ENCODE measurements around the gene KCNG2. TPM values are rescaled to one million over a fixed set of nuclear protein-coding genes. Genes with fewer than 3 reads are reported as not detected.

The KCNG2 gene
- total and polyA plus RNA-seq, 2 of the 8 experiments (the other 6 are each of a cell fraction or from before 2014, with no cell fraction given): 0.19 to 0.74 TPM

DNA sequence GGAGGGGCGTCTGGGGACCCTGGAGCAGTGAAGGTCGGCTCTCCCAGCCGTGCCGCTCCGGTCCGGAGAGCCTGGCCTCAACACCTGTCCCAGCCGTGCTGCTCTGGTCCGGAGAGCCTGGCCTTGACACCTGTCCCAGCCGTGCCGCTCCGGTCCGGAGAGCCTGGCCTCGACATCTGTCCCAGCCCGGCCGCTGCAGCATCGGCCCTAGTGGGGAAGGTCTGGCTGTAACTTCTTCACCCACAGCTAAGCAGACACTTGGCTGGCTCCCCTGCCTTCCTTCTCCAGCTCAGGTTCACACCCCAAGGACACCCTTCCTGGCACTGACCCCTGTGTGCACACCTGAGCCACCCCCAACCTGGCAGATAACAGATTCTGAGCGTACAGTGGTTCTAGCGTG lies 4.6 kb downstream of the KCNG2 start:
- Histone ChIP-seq H3K79me1 (ENCODE audit: low read depth, low read length) (no peaks in the 10 kb centered on the region), H3K56ac (replicated peaks; ENCODE audit: insufficient read length, low read depth, low read length) (no peak overlapping the region), H2BK15ac (ENCODE audit: low read length) (no peak overlapping the region), H3K23ac (ENCODE audit: insufficient read length) (no peak overlapping the region), H3K4ac (replicated peaks; ENCODE audit: insufficient read length, low read depth, low read length) (no peak overlapping the region), H2BK12ac (ENCODE audit: low read depth, low read length) (no peak overlapping the region), H2BK120ac (replicated peaks; ENCODE audit: low read depth, low read length) (no peak overlapping the region), H3K23me2 (ENCODE audit: low read depth, low read length) (peaks cover 8% of the 10 kb centered on the region; the same call in 1 of the 2 replicates), H4K8ac (ENCODE audit: extremely low read depth, insufficient read depth, low read length) (no peak overlapping the region), H2BK20ac (ENCODE audit: low read length) (no peak overlapping the region), H3K9ac (replicated peaks in 1 of 4; ENCODE audit: extremely low read depth in 1 of 4, low read depth in 3 of 4, low read length in 3 of 4) (no peak overlapping the region), H3K4me2 (ENCODE audit: insufficient read depth in 1 of 2, low read depth in 2 of 2, low read length in 2 of 2) (no peak overlapping the region), H3K27ac (ENCODE audit: low read depth, low read length) (no peak overlapping the region), H3K4me1 (replicated peaks in 1 of 4; ENCODE audit: control insufficient read depth in 3 of 4, insufficient read depth in 4 of 4, low read length in 3 of 4) (peaks cover 0 to 12% (median 5%) of the 10 kb centered on the region in 4 experiments; a peak in 5 of 7 replicates), H2BK5ac (ENCODE audit: low read depth, low read length) (no peak overlapping the region), H2AFZ (ENCODE audit: low read length) (no peak overlapping the region), H3K14ac (ENCODE audit: insufficient read length) (no peak overlapping the region), H2AK5ac (ENCODE audit: low read depth, low read length) (no peak overlapping the region), H3K36me3 (ENCODE audit: control insufficient read depth in 2 of 4, insufficient read depth in 4 of 4, low read length in 3 of 4) (no peaks in the 10 kb centered on the region), H3K27me3 (replicated peaks in 1 of 4; ENCODE audit: control insufficient read depth in 3 of 4, extremely low read depth in 1 of 4, insufficient read depth in 3 of 4, low read length in 3 of 4) (peaks cover 13 to 32% (median 31%) of the 10 kb centered on the region in 4 experiments), H4K20me1 (replicated peaks in 1 of 2; ENCODE audit: control insufficient read depth in 1 of 2, insufficient read depth in 2 of 2, low read length in 2 of 2) (peaks cover 0 to 4% of the 10 kb centered on the region in 2 experiments), H4K91ac (replicated peaks; ENCODE audit: insufficient read length, low read length) (no peak overlapping the region), H3K18ac (ENCODE audit: extremely low read depth, low read length) (no peak overlapping the region), H3K79me2 (ENCODE audit: control insufficient read depth in 1 of 2, insufficient read depth in 2 of 2, low read length in 2 of 2) (no peaks in the 10 kb centered on the region), H3K9me3 (ENCODE audit: insufficient read depth in 2 of 2, low read depth in 1 of 2, low read length in 1 of 2) (no peaks in the 10 kb centered on the region), H4K5ac (ENCODE audit: insufficient read length, low read depth, low read length) (no peak overlapping the region), H3K4me3 (ENCODE audit: extremely low read depth in 1 of 4, insufficient read depth in 2 of 4, low read depth in 3 of 4, low read length in 4 of 4) (no peak overlapping the region)
- ChIA-PET CTCF (ENCODE audit: partially characterized antibody) (interaction anchor here (1.1 kb wide), 1 partner anchor 44 kb away, joined by 3 read pairs; no protein-coding TSS in a partner anchor), POLR2A (ENCODE audit: partially characterized antibody) (no interaction called here)
- FAIRE-seq: no peak
- 91% methylated on average over 15 of the region's 18 CpGs; no CpG with 5 or more reads in 1 of the 2 experiments for WGBS, 2 experiments (ENCODE audit: extremely low coverage in 1 of 2, insufficient coverage in 1 of 2, insufficient read length in 1 of 2, insufficient replicate concordance in 2 of 2, low coverage in 1 of 2, low lambda C conversion rate in 2 of 2, missing lambda C conversion rate in 1 of 2)
- DNase-seq (ENCODE audit: low read depth in 1 of 2, low spot score in 2 of 2): no peak
- TF ChIP-seq, protein P1, sequence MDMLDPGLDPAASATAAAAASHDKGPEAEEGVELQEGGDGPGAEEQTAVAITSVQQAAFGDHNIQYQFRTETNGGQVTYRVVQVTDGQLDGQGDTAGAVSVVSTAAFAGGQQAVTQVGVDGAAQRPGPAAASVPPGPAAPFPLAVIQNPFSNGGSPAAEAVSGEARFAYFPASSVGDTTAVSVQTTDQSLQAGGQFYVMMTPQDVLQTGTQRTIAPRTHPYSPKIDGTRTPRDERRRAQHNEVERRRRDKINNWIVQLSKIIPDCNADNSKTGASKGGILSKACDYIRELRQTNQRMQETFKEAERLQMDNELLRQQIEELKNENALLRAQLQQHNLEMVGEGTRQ (IDR thresholded peaks at IDR 0.05; ENCODE audit: low read length): no peak
- TF ChIP-seq GTF2F1 (IDR thresholded peaks at IDR 0.05; ENCODE audit: borderline replicate concordance, low read depth, low read length) (no peak), TCF12 (IDR thresholded peaks at IDR 0.05; ENCODE audit: low read depth, low read length) (no peak), POLR2A (IDR thresholded peaks at IDR 0.05; ENCODE audit: control extremely low read depth in 1 of 2, low read depth in 2 of 2, low read length in 2 of 2) (no peak)

Measured in H1 (cell line).